GM21381 (cell line): Measurements from ENCODE around the gene MORC4.

Experiments
- ATAC-seq: cut with Tn5 transposase; IDR thresholded peaks from one replicate; pipeline ENCODE4 v1.9.1; 2021; ENCODE audit warnings: mild to moderate bottlenecking, moderate library complexity; ENCODE audit not compliant: unreplicated experiment

Gene MORC4

GRCh38 chrX:106952988-106953387 is 47.0 kb downstream of the MORC4 start:
- no peak for ATAC-seq

- no peak for ATAC-seq
Measured at GRCh38 chrX:106952538-106952937, 47.5 kb downstream of the MORC4 start.

- no peak for ATAC-seq
Measured at GRCh38 chrX:106952089-106952488, 47.9 kb downstream of the MORC4 start.

- no peak for ATAC-seq
Measured at GRCh38 chrX:106951230-106951629, 48.8 kb downstream of the MORC4 start.

- ATAC-seq, result no peak
Measured at GRCh38 chrX:106950381-106950780, 49.6 kb downstream of the MORC4 start.

- ATAC-seq, result no peak
Measured at GRCh38 chrX:106949366-106949765, 50.6 kb downstream of the MORC4 start.

- ATAC-seq, result no peak
Measured at GRCh38 chrX:106948641-106949040, 51.4 kb downstream of the MORC4 start.

- no peak for ATAC-seq
Measured at GRCh38 chrX:106946464-106946863, 53.5 kb downstream of the MORC4 start.

- no peak for ATAC-seq
Measured at GRCh38 chrX:106940068-106940467, 59.9 kb downstream of the MORC4 start.

- ATAC-seq, result no peak
Measured at GRCh38 chrX:106939566-106939965, 60.4 kb downstream of the MORC4 start.

- ATAC-seq, result no peak
Measured at GRCh38 chrX:106936246-106936645, 63.8 kb downstream of the MORC4 start.

GRCh38 chrX:106935175-106935574 is 64.8 kb downstream of the MORC4 start:
- ATAC-seq, result no peak

- no peak for ATAC-seq
Measured at GRCh38 chrX:106933538-106933961, 66.5 kb downstream of the MORC4 start.

- ATAC-seq, result no peak
Measured at GRCh38 chrX:106932960-106933537, 67.0 kb downstream of the MORC4 start.

GRCh38 chrX:106932492-106932923 is 67.5 kb downstream of the MORC4 start:
- ATAC-seq, result no peak

GRCh38 chrX:106931831-106932491 is 68.1 kb downstream of the MORC4 start:
- no peak for ATAC-seq

- no peak for ATAC-seq
Measured at GRCh38 chrX:106928227-106928626, 71.8 kb downstream of the MORC4 start.

- no peak for ATAC-seq
Measured at GRCh38 chrX:106927700-106928099, 72.3 kb downstream of the MORC4 start.

- no peak for ATAC-seq
Measured at GRCh38 chrX:106927023-106927422, 73.0 kb downstream of the MORC4 start.

- no peak for ATAC-seq
Measured at GRCh38 chrX:106921637-106922036, 78.4 kb downstream of the MORC4 start.

- ATAC-seq, result no peak
Measured at GRCh38 chrX:106919932-106920452, 80.0 kb downstream of the MORC4 start, which contains the start of gene CLDN2. CLDN2 (plus strand) TSS chrX:106920402; CDS start chrX:106928229, 7,827 bp downstream.

- no peak for ATAC-seq
Measured at GRCh38 chrX:106917830-106918500, 82.0 kb downstream of the MORC4 start.
